Measurements from ENCODE around the gene EXOC3L1. TPM values are rescaled to one million over a fixed set of nuclear protein-coding genes. Genes with fewer than 3 reads are reported as not detected.

Gene EXOC3L1
- total RNA-seq, 1 experiment from 2014 or later: 0.63 TPM

- no peak for DNase-seq (ENCODE audit: low read depth)
Measured at GRCh38 chr16:67215706-67216105, 25.8 kb upstream of the EXOC3L1 start.

DNA sequence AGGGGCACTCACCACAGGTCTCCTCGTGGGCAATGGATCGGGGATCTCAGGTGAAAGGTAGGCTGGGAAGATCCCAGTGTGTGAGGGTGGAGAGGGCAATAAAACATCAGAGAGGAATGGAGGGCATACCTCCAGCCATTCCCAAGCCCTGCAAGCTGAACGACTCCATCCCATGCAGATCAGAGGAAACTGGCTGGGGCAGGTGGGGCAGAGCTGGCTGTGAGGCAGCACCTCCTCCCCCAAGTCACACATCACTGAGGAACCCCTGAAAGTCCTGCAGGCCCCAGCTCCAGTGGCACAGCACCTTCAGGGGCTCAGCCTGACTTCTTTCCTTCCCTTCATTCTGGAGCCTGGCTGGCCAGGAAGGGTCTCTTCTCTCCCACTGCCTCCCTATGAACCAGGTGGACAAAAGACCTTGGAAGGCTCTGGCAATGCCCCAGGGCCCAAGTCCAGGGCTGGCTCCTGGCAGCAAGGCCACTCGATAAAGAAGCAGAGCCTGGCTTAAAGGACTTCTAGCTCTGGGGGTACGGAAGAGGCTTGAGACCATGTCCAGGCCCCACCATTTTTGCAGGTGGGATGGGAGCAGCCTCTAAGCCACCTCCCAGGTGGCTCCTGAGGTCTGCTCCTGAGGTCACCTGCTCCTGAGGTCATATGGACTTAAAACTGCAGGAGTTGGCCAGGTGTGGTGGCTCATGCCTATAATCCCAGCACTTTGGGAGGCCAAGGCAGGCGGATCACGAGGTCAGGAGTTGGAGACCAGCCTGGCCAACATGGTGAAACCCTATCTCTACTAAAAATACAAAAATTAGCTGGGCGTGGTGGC is 23.5 kb upstream of the EXOC3L1 start:
- DNase-seq (ENCODE audit: low read depth): no peak

DNA sequence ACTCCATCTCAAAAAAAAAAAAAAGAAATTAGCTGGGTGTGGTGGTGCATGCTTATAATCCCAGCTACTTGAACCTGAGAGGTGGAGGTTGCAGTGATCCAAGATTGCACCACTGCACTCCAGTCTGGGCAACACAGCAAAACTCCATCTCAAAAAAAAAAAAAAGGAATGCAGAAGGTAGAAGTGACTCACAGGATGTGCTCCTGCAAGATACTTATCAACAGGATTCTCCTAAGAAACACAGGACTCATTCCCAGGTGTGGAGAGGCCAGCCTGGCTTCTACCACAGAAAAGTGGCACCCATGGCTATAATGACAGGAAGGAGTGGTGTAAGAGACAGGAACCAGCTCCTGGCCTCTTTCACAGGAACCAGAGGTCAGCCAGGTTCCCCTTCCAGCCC is 22.8 kb upstream of the EXOC3L1 start:
- no peak for DNase-seq (ENCODE audit: low read depth)

- DNase-seq (ENCODE audit: low read depth): no peak
Measured at GRCh38 chr16:67211674-67212073, 21.7 kb upstream of the EXOC3L1 start.

- no peak for DNase-seq (ENCODE audit: low read depth)
Measured at GRCh38 chr16:67210069-67210937, 20.4 kb upstream of the EXOC3L1 start.

DNA sequence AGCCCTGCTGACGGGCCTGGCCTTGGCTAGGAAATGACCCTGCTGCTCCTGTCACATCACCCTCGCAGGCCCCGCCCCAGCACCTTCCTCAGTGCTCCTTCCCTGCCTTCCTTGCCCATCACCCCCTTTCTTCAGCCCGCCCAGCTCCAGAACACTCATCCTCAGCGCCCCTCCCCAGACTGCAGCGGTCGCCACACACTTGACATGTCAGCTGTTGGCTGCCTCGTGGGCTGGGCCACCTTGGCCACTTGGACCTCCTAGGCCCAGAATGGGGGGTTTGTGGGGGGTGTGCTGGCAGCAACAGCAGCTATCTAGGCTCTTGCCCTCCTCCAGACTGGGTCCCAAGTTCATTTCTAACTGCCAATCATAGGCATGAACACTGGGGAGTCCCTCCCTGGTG is 19.6 kb upstream of the EXOC3L1 start:
- no peak for DNase-seq (ENCODE audit: low read depth)

GRCh38 chr16:67208154-67208896 is 18.4 kb upstream of the EXOC3L1 start:
- no peak for DNase-seq (ENCODE audit: low read depth)

- peak; percentile 59 for DNase-seq (ENCODE audit: low read depth)
Measured at GRCh38 chr16:67207249-67208091, 17.5 kb upstream of the EXOC3L1 start.

- DNase-seq (ENCODE audit: low read depth): no peak
Measured at GRCh38 chr16:67206838-67207248, 16.9 kb upstream of the EXOC3L1 start.

DNA sequence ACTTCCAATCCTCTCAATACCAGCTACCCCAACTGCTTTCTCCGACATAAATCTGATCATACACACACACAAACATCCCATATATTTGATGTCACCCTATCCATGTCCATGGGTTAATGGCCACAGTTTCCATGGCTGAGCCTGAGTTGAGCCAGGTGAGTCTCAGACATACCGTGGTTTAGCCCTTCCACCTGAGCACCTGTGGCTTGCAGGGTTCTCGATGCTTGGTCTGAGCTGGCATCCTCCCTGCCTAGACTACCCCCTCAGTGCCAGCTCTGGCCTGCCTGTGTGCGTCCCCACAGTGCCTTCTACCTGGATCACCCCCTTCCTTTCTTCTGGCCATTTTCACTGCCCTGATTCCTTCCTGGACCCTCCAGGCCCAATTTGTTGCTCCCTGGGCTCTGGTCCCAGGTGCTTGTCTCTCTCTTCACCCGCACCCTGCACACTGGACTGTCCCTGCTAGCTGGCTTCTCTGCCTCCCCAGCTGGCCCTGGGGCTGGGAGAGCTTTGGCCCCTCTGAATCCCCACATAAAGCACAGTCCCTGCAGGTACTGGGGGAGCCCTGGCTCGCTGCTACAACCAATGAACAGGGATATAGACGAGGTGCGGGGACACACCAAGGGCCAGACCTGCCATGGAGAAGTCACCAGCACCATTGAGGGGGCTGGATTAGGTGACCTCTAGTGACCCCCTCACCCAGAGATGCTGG is 16.3 kb upstream of the EXOC3L1 start:
- no peak for DNase-seq (ENCODE audit: low read depth)

DNA sequence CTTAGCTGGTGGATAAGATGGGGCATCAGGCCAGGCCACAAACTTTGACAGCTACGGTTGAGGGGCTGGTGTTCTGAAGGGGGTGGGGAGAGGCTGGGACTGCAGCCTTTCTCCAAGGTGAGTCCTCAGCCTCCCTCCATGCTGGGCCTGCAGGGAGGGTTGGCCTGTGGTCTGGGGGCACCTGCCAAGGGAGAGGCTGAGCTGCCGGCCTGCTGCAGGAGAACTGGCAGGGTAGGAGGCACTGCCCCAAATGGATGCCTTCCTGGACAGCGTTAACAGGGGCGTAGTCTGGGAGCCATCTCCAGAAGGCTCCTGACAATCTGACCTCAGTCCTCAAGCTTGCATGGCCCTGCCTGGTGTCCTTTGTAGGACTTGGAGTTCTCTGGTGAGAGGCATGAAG is 14.1 kb upstream of the EXOC3L1 start:
- DNase-seq (ENCODE audit: low read depth): no peak

DNA sequence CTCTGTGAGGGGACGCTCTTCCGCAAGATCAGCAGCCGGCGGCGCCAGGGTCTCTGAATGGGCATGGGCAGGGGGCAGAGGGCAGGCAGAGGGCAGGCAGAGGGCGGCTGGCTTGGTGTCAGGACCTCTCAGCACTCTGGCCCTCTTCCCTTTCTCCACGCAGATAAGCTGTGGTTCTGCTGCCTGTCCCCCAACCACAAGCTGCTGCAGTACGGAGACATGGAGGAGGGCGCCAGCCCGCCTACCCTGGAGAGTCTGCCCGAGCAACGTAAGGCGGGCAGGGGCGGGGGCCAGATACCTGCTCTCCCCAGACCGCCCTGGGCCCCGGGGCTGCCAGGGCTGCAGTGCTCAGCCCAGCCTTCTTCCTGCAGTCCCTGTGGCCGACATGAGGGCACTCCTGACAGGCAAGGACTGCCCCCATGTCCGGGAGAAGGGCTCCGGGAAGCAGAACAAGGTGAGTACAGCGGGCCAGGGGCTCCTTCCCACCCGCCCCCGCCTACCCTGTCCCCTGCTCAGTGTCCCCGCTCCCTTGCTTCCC is 13.1 kb upstream of the EXOC3L1 start:
- no peak for DNase-seq (ENCODE audit: low read depth)

GRCh38 chr16:67202426-67202825 is 12.5 kb upstream of the EXOC3L1 start:
- no peak for DNase-seq (ENCODE audit: low read depth)

DNA sequence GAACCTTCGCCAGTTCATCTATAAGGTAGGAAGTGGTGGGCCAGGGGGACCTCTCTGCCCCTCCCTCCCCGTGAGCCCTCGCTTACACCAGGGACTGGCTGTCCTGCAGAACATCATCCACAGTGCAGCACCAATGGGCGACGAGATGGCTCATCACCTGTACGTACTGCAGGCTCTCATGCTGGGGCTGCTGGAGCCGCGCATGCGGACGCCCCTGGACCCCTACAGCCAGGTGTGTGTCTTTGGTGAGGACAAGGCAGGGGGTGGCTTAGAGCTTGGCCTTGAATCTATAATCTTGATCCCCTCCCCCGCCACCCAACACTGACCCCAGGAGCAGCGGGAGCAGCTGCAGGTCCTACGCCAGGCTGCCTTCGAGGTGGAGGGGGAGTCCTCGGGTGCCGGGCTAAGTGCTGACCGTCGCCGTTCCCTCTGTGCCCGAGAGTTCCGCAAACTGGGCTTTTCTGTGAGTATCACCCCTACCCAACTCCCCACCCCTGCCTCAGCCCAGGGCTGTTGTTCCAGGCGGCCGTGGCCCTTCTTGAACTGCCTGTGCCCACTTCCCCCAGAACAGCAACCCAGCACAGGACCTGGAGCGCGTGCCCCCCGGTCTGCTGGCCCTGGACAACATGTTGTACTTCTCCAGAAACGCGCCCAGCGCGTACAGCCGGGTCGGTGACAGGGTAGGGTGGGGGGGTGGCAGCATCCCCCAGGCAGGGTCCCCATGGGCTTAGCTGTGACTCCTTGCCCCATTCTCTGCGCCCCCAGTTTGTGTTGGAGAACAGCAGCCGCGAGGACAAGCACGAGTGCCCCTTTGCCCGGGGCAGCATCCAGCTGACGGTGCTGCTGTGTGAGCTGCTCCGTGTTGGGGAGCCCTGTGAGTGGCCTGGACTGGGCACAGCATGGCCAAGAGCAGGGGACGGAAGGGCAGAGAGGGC is 11.7 kb upstream of the EXOC3L1 start:
- DNase-seq (ENCODE audit: low read depth): no peak

DNA sequence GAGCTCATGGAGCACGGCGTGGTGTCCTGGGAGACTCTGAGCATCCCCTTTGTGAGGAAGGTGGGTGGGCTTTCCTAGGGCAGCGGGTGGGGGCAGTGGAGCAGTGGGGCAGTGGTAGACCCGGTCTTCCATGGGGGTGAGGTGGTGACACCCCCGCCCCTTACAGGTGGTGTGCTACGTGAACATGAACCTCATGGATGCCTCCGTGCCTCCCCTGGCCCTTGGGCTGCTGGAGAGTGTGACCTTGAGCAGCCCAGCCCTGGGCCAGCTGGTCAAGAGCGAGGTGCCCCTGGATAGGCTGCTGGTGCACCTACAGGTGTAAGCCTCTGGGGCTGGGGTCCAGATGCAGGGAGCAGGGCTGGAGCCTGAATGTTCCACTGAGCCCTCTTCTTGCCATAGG is 10.6 kb upstream of the EXOC3L1 start:
- no peak for DNase-seq (ENCODE audit: low read depth)

- DNase-seq (ENCODE audit: low read depth): no peak
Measured at GRCh38 chr16:67199808-67200198, 9.9 kb upstream of the EXOC3L1 start.

GRCh38 chr16:67199011-67199807 is 9.3 kb upstream of the EXOC3L1 start, which contains the start of gene ELMO3:
Gene ELMO3, plus strand, starts transcription at chr16:67199131. Its CDS starts 196 bp downstream, at chr16:67199327.
- DNase-seq (ENCODE audit: low read depth): no peak

GRCh38 chr16:67198238-67198734 is 8.3 kb upstream of the EXOC3L1 start:
- DNase-seq (ENCODE audit: low read depth): no peak

Measured in Daoy (cell line).